GM18508 (cell line): Measurements from ENCODE around the gene EPHA1.

ENCODE experiments used
- ATAC-seq: cut with Tn5 transposase; IDR thresholded peaks from one replicate; pipeline ENCODE4 v1.9.1; 2021; ENCODE audit warnings: moderate number of reproducible peaks; ENCODE audit not compliant: insufficient read depth, unreplicated experiment

EPHA1 gene

GRCh38 chr7:143355450-143356385 is 52.9 kb downstream of the EPHA1 start:
- no peak for ATAC-seq

- no peak for ATAC-seq
These were observed 53.7 kb downstream of the EPHA1 start for GRCh38 chr7:143354965-143355364.

DNA sequence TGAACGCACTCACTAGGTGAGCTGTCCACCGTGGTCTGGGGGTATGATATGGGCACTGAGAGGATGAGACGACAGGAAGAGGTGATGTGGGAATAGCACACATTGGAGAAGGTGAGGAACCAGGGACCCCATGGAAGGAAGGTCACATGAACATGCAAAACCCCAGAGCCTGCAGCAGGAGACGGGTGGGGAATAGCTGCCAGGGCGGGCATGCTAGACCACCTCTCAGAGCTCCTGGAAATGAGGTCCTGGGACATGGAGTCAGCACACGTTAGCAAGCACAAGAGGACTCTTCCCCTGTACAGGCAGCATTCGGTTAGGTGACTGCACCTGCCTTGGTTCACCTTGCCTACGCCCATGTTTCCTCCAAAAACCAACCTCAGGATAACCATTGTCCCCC is 54.3 kb downstream of the EPHA1 start:
- no peak for ATAC-seq

- no peak for ATAC-seq
These were observed 56.1 kb downstream of the EPHA1 start for GRCh38 chr7:143352531-143353002.

DNA sequence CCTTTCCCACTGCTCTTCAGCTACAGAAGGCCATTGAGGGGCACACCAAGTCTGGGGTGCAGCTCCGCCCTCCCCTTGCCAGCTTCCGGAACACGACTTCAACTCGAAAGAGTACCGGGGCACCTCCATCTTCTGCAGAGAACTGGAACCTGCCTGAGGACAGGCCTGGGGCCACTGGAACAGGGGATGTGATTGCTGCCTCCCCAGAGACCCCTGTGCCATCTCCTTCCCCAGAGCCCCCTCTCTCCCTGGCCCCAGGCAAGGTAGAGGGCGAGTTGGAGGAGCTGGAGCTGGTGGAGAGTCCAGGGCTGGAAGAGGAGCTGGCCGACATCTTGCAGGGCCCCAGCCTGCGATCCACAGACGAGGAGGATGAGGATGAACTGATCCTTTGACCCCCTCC is 57.1 kb downstream of the EPHA1 start:
- no peak for ATAC-seq

- no peak for ATAC-seq
These were observed 57.6 kb downstream of the EPHA1 start for GRCh38 chr7:143351060-143351459.

- no peak for ATAC-seq
These were observed 60.7 kb downstream of the EPHA1 start for GRCh38 chr7:143347950-143348349.

DNA sequence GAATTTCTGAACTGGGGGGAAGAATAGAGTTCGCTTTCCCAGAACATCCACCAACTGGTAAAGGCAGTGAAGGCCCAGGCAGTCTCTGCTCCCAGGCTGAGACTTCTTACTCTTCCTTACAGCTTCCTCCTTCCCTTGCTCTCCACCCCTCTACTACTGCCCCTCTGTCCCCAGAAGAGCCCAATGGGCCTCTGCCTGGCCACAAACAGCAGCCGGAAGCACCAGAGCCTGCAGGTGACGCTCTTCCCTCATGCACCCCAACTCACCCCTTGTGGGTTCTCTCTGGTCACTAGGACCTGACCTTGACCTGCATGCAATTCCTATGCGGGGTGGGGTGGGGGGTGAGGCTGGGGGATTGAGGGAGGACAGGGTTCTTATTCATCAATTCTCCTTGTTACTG is 62.6 kb downstream of the EPHA1 start:
- no peak for ATAC-seq

DNA sequence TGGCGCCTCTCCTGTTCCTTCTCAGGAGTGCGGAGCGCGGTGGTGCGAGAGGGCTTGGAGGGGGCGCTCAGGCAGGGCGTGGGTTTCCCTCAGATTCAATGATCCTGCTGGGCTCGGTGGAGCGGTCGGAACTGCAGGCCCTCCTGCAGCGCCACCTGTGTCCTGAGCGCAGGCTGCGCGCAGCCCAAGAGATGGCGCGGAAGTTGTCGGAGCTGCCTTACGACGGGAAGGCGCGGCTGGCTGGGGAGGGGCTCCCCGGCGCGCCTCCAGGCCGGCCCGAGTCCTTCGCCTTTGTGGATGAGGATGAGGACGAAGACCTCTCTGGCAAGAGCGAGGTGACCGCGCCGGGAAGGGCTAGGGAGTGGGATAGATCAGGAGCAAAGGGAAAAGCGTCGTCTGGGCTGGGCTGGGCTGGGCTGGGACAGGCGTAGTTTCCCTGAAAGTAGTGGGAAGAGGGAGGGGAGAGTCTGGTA is 63.2 kb downstream of the EPHA1 start:
- ATAC-seq = peak; percentile 53

GRCh38 chr7:143343596-143343995 is 65.1 kb downstream of the EPHA1 start:
- no peak for ATAC-seq

GRCh38 chr7:143341842-143342241 is 66.8 kb downstream of the EPHA1 start:
- ATAC-seq = no peak
